ENCODE results near the gene TPD52L2.

Gene TPD52L2

DNA sequence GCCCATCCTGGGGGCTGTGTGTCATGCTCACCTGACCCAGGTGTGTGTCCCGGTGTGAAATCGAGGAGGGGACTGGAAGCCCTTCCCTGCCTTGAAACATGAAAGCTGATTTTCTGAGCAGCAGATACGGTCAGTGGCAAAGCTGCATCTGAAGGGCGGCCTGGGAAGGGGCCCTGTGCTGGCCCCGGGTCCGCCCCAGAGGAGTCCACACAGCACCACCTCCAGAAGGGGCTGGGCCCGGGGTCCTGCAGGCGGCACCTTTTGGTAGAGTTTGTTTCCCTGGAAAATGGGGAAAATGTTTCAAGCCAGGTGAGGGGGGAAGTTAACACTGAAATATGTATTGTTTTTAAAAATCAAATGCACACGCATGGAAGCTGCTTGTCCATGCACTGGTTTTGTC lies 70.4 kb downstream of the TPD52L2 start:
- DNase-seq = no peak

DNA sequence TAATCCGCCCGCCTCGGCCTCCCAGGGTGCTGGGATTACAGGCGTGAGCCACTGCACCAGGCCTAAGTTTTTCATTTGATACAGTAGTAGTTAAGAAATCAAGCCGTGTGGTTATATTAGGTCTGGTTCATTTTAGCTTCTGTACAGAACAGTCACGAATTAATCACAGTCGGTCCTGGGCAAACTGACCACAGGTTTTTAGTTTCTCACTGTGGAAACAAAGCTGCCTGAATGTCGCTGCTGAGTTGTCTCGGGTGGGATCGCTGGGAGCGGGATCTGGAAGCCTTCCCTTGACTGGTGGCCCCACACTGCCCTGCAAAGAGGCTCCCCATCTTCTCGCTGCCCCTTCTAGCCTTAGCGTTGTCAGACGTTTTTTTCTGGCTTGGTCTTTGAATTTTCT lies 72.5 kb downstream of the TPD52L2 start:
- DNase-seq = no peak

DNA sequence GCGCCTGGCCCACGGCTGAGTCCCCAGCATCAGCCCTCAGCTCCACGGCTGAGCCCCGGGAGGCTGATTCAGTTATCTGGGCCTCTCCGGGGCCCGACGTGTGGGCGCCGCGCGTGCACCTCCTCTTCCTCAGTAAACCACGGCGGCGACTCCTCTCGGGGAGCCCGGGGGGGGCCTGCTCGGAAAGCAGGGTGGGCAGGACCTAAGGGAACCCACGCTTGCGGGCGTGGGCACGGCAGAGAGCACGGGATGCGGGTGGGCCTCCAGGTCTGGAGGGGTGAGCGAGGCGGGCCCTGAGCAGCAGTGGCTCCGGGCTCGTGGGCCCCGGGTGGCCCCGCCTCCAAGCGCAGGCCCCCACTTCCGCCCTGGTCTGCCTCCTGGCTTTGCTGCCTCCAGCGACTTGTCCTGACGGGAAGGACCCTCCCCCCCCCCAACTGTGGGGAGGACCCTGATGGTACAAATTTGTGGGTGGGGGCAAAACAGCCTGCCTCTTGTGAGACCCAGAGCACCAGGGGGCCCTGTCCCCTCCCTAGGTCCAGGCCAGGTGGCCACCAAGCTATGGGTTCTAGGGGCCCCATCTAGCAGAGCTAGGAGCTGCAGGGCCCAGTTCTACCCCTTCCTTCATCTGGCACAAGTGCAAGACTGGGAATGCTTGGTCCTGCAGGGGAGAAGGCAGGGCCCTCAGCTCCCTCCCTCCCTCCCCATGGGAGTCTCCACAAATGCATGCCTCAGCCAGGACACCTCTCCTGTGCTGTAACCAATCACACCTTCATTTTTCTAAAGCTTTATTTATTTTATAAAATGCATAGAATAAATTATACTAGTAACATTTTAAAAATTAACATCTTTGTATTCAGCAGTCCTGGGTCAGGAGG lies 74.2 kb downstream of the TPD52L2 start:
- DNase-seq = no peak

- DNase-seq = no peak
These were observed 75.0 kb downstream of the TPD52L2 start for GRCh38 chr20:63940071-63940471.

DNA sequence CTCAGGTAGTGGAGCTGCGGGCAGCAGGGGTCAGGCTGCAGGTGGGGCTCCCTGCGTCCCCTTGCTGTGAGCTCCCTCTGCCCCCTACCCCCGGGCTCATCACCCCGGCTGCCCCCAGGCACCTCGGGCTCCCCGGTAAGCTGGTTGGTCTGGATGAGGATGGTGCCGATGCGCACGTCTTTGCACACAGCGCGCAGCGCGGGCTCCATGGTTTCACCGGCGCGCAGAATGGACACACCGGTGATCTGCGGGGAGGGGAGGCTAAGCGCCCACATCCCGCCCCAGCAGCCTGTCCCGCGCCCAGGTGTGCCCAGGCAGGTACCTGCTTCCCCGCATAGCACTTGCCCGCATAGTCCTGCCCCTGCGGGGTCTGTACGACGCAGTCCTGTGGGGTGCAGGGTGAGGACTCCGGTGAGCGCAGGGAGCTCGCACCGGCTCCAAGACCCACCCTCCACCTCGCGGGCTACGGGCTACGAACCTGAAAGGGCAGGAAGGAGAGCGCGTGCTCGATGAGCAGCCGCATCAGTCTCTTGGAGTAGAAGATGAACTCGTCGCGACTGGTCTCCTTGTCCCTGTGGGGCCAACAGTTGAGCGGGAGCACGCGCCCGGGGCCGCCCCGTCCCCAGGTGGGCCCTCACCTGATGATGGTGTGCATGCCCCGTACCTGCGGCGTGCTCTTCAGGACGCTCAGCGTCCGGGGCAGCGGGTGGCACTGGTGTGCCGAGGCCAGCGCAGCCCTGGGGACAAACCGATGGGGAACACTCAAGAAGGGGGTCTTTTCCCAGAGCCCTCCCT lies 75.6 kb downstream of the TPD52L2 start:
- DNase-seq = no peak
